DND-41 (cell line): ENCODE results near the gene NFATC2.

Experiments
- EZH2 ChIP-seq: IDR thresholded peaks from 3 replicates; pipeline ENCODE4 v1.6.1; 2012; ENCODE audit warnings: borderline replicate concordance, low read depth, mild to moderate bottlenecking, moderate library complexity, low read length, inconsistent platforms; ENCODE audit not compliant: severe bottlenecking
- TF ChIP-seq, protein P1 (sequence below): IDR thresholded peaks from 2 replicates; pipeline ENCODE4 v1.5.1; 2012; ENCODE audit warnings: borderline replicate concordance, low read length, moderate library complexity, mild to moderate bottlenecking; ENCODE audit not compliant: poor library complexity, severe bottlenecking; ENCODE audit errors: extremely low read depth

DNA sequence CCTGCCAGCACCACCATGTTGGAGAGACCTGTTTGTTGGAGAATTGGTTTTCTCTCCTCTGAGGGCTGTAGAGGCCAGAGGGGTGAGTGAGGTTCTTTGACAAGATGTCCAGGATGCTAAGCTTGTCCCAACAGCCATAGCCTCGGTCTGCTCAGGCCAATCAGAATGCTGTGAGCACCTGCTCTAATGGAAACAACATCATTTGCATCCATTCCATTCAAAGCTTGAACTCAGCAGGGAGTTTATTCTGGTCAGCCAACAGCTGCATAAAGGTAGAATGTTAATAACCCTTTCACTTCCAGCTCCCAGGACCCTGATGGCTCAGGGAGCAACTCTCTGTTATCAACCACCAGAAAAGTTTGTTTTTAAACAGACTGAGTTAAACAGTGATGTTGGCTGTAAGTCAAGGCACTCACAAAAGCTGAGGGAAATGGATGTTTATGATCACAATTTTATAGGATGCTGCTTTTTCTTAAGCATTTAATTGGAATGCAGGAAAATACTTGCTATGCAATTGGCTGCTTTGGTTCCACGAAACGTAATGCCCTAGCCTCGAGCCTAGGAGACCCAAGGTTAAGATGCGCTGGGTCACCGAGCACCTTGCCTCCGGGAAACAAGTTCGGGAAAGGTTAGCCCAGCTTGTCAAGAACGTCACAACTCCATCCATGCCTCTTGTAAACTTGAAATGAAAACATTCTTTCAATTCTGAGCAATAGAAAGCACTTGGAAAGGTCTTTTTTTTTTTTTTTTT, 155.2 kb downstream of the NFATC2 start:
- TF ChIP-seq, protein P1, sequence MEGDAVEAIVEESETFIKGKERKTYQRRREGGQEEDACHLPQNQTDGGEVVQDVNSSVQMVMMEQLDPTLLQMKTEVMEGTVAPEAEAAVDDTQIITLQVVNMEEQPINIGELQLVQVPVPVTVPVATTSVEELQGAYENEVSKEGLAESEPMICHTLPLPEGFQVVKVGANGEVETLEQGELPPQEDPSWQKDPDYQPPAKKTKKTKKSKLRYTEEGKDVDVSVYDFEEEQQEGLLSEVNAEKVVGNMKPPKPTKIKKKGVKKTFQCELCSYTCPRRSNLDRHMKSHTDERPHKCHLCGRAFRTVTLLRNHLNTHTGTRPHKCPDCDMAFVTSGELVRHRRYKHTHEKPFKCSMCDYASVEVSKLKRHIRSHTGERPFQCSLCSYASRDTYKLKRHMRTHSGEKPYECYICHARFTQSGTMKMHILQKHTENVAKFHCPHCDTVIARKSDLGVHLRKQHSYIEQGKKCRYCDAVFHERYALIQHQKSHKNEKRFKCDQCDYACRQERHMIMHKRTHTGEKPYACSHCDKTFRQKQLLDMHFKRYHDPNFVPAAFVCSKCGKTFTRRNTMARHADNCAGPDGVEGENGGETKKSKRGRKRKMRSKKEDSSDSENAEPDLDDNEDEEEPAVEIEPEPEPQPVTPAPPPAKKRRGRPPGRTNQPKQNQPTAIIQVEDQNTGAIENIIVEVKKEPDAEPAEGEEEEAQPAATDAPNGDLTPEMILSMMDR = no peak
- no peak for TF ChIP-seq EZH2
